ENCODE measurements around the gene FAM118B.

FAM118B gene

DNA sequence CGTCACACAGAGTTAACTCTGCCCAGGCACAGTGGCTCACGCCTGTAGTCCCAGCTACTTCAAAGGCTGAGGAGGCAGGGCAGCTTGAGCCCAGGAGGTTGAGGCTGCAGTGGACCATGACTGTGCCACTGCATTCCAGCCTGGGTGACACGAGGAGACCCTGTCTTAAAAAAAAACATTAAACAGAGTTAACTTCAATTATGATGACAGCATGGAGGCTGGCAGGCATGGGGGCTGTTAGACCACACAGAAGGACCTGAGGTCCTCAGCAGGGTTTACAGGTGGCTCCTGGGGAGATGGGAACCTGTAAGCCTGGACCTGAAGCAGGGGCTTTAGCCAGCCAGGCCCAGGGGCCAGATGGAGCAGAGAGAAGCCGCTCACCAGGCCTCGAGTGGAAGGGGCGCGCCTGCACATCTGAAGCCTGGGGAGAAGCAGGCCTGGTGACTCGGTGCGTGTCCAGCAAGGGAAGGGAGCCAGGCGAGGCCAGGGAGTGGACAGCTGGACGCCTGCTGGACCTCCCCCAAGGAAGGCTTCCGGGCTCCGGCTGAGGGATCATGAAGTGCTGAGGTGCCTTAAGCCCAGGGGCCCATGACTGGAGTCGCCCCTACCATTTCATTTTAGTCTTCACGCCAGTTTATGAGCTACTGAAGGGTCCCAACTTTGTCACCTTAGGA lies 25.4 kb upstream of the FAM118B start:
- DNase-seq (ENCODE audit: low spot score), result no peak
- FAIRE-seq, result no peak

- FAIRE-seq (no peak), DNase-seq (ENCODE audit: low spot score) (no peak)
Measured at GRCh38 chr11:126186708-126187529, 24.7 kb upstream of the FAM118B start.

- FAIRE-seq (no peak), DNase-seq (ENCODE audit: low spot score) (no peak)
Measured at GRCh38 chr11:126188332-126189108, 23.1 kb upstream of the FAM118B start.

- FAIRE-seq, result no peak
- no peak for DNase-seq (ENCODE audit: low spot score)
Measured at GRCh38 chr11:126189109-126189929, 22.3 kb upstream of the FAM118B start.

- FAIRE-seq, result no peak
Measured at GRCh38 chr11:126190792-126191191, 20.8 kb upstream of the FAM118B start.

GRCh38 chr11:126191379-126192073 lies 20.1 kb upstream of the FAM118B start:
- FAIRE-seq, result no peak
- no peak for DNase-seq (ENCODE audit: low spot score)

More at GRCh38 chr11:126190792-126191191, 20.8 kb upstream of the FAM118B start:
- DNase-seq (ENCODE audit: low spot score), result no peak

GRCh38 chr11:126192361-126192760 lies 19.2 kb upstream of the FAM118B start:
- DNase-seq (ENCODE audit: low spot score), result no peak
- FAIRE-seq, result no peak

- DNase-seq (ENCODE audit: low spot score) (no peak), FAIRE-seq (no peak)
Measured at GRCh38 chr11:126193038-126193478, 18.5 kb upstream of the FAM118B start.

DNA sequence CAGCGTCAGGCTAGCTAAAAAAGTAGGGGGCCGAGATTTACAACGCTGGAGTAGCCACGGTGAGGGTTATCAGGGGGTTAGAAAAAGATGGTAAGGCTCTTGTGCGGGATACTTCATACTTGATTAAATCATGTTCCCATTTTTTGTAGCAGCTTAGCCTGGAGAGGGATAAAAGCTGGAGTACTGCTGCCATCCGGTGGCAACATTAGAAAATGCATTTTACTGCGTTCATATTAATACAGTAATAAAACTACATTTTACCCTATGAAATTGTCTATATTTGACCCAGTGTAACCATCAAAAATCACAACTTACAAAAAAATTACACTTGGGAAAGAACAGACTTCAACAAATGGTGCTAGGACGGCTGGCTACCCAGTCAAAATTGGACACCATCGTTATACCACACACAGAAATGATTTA lies 17.4 kb upstream of the FAM118B start:
- DNase-seq (ENCODE audit: low spot score) (peak; percentile 37), FAIRE-seq (no peak)

GRCh38 chr11:126195119-126195518 lies 16.5 kb upstream of the FAM118B start:
- no peak for FAIRE-seq

GRCh38 chr11:126197277-126197939 lies 14.2 kb upstream of the FAM118B start:
- DNase-seq (ENCODE audit: low spot score) (peak; percentile 10), FAIRE-seq (no peak)

More at GRCh38 chr11:126195119-126195518, 16.5 kb upstream of the FAM118B start:
- no peak for DNase-seq (ENCODE audit: low spot score)

DNA sequence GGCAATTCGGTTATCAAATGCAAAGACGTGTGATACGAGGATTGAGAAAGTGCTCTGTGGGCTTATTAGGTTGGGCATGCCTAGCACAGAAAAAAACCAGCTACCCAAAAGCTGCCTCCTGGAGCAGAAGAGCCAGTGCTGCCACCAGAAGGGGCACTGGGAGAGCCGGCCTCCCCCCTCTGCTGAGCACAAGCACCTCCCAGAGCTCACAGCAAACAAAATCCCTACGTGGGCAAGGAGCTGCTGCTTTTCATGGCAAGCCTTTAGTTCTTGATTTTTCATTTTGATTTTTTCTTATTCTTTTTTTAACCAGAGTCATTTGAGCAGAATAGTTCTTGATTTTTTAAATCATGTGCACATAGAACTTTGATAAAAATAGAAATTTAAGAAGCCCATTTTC lies 12.9 kb upstream of the FAM118B start:
- DNase-seq (ENCODE audit: low spot score) (no peak), FAIRE-seq (no peak)

GRCh38 chr11:126202646-126203359 lies 8.8 kb upstream of the FAM118B start:
- FAIRE-seq, result no peak

DNA sequence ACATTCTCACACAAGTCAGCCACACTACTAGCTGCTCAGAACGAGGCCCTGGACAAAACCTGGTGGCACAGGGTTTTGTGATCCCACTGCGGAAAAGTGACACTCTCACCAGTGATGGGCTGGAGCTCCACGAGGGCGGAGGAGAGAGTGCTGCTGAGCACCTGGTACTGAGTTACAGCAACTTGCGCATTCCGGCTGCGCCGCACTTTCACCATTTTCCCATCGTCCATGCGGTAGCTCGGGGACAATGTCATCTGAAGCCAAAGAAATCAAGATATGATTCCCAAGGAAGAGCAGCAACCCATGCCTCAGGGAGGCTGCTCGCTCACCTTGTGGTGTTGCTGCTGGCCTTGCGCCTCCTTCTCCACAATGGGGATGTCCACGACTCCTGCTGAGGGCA lies 6.2 kb upstream of the FAM118B start:
- FAIRE-seq (no peak), DNase-seq (ENCODE audit: low spot score) (no peak)

More at GRCh38 chr11:126202646-126203359, 8.8 kb upstream of the FAM118B start:
- DNase-seq (ENCODE audit: low spot score), result no peak

DNA sequence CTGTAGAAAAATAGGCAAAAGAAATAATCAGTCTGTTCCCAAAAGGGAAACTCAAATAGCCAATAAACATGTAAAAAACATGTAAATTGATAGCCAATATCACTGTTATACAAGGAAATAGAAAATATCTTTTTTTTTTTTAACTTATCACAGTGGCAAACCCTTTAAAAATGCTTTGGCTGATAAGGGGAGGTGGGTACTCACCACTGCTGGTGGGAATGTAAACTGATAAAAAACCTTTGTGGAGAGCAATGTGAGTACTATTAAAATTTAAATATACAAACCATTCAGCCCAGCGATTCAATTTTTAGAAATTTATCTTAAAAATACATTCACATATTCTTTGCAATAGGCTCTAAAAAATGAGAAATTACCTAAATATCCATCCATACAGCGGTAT lies 3.7 kb upstream of the FAM118B start:
- no peak for DNase-seq (ENCODE audit: low spot score)
- FAIRE-seq, result no peak

GRCh38 chr11:126210871-126211235 lies 729 bp upstream of the FAM118B start:
- DNase-seq (ENCODE audit: low spot score), result no peak
- no peak for FAIRE-seq

- DNase-seq (ENCODE audit: low spot score) (no peak), FAIRE-seq (no peak)
Measured at GRCh38 chr11:126212089-126212660, 593 bp downstream of the FAM118B start.

DNA sequence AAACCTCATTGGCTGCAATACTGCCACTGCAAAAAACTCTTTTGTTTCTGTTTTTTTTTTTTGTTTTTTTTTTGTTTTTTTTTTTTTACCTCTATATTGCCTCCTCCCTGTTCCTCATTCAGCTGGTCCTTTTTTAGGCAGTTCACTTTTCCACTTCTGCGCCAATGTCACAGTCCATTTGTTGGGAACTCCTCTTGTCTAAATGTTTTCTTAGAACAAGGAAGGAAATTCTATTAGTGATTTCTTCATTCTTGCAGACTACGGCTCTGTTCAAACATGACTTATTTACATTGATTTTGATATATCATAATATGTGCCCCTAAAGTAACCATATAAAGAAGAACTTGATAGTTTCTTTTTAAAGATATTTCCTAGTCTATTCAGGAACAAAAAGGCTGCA lies 2.9 kb downstream of the FAM118B start:
- FAIRE-seq (no peak), DNase-seq (ENCODE audit: low spot score) (no peak)

DNA sequence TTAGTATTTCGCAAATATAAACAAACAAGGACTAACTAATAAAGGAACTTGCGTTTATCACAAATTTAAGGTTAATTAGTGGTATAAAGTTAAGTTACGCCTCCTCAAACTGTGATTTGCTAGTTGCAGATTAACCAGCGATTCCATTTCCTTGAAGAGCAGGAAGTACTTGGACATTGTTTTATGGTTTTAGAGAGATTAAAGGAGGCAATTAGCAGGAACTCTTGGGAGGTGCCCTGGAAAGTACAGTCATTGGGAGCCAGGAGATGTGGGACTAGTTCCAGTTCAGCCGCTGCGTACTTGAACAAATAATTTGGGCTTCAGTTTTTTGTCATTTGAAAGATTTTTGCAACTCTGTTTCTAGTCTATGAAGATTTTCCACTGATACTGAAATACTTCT lies 3.3 kb downstream of the FAM118B start:
- no peak for DNase-seq (ENCODE audit: low spot score)
- FAIRE-seq, result no peak

Measured in urothelium cell line (cell line).